ENCODE results near the gene MGMT.

MGMT gene

GRCh38 chr10:129742742-129743550, 275.9 kb downstream of the MGMT start:
- DNase-seq (ENCODE audit: low spot score): no peak
- no peak for TF ChIP-seq CTCF (IDR thresholded peaks at IDR 0.05; ENCODE audit: extremely low read depth, missing control alignments)

DNA sequence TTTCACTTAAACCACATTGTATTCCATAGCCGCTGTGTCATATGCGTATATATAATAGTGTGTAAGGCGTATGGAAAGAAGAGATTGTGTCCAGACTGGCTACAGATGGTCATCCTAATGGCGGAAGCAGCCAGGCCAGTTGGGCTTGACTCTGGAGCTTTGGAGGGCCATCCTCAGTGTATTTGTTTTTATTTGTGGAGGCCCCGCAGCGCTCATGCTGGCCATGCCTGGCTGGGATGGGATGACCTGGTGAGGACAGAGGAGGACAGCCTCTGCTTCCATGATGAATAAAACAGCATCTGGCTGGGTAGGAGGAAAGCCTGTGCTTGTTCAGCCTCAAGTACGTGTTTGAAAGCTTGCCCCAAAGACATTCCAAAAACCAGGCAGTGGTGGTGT, 276.7 kb downstream of the MGMT start:
- no peak for TF ChIP-seq CTCF (IDR thresholded peaks at IDR 0.05; ENCODE audit: extremely low read depth, missing control alignments)
- no peak for DNase-seq (ENCODE audit: low spot score)

GRCh38 chr10:129744134-129745111, 277.4 kb downstream of the MGMT start:
- TF ChIP-seq CTCF (IDR thresholded peaks at IDR 0.05; ENCODE audit: extremely low read depth, missing control alignments): no peak
- no peak for DNase-seq (ENCODE audit: low spot score)

DNA sequence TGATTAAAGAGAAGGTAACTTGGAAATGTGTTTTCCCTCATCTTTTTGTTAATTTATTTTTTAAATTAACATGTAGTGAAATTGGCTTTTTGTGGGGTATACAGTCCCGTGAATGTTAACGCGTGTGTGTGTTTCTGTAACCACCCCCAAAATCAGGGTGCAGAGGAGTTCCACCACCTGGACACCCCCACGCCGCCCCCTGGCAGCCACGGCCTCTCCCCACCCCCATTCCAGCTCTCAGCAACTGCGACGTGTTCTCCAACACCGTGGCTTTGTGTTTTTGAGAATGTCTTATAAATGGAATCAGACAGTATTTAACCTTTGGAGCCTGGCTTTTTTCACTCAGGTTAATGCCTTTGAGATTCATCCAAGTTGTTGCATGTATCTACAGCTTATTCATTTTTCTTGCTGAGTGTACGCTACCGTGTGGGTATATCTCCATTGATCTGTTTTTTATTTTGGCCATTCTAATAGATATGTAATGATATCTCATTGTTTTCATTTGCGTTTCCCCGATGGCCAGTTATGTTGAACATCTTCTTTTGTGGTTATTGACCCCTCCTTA, 278.2 kb downstream of the MGMT start:
- TF ChIP-seq CTCF (IDR thresholded peaks at IDR 0.05; ENCODE audit: extremely low read depth, missing control alignments): no peak
- DNase-seq (ENCODE audit: low spot score): no peak

DNA sequence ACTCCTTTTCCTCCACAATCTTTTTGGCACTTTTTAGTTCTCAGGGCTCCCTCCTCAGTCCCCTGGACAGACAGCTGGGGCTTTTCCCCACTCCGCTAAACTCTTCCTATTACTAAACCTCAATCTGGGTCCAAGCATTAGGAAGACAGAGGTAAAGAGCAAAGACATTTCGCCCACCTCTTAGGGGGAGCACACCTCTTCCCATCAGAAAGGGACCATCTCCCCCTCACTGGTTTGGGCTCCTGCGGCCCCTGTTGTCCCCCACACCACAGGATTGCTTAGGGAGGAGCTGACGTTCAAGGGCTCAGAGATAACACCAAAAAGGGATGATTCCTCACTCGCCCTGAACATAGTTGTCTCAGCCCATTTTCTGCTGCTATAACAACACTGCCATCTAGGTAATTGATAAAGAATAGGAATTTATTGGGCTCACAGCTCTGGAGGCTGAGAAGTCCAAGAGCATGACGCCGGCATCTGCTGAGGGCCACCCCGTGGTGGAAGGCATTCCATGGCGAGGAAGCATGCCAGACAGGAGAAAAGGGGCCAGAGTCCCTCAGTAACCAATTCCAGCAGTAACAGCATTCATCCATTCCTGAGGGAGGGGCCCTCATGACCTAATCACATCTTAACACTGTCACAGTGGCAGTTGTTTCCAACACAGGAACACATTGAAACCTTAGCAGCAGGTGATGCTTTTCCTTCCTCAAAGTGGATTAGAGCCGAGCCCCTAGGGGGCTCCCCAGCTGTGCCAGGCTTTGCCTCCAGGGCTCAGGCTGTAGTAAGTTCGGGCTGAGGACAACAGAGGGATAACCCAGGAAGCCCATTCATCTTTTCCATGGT, 287.4 kb downstream of the MGMT start:
- no peak for DNase-seq (ENCODE audit: low spot score)
- no peak for TF ChIP-seq CTCF (IDR thresholded peaks at IDR 0.05; ENCODE audit: extremely low read depth, missing control alignments)

GRCh38 chr10:129755158-129755591, 288.1 kb downstream of the MGMT start:
- no peak for TF ChIP-seq CTCF (IDR thresholded peaks at IDR 0.05; ENCODE audit: extremely low read depth, missing control alignments)
- no peak for DNase-seq (ENCODE audit: low spot score)

All from GM20000 (cell line).